GM10266 (cell line): ENCODE data around the gene POLR2L.

Experiments
- DNase-seq: peaks from one replicate; pipeline ENCODE4 v3.0.0; 2012; ENCODE audit errors: extremely low spot score
- TF ChIP-seq, protein P1 (sequence below): IDR thresholded peaks from 2 replicates; pipeline ENCODE4 v1.5.1; 2012; ENCODE audit warnings: mild to moderate bottlenecking, low read depth; ENCODE audit not compliant: control insufficient read depth, insufficient read depth; ENCODE audit errors: missing control alignments

The POLR2L gene

DNA sequence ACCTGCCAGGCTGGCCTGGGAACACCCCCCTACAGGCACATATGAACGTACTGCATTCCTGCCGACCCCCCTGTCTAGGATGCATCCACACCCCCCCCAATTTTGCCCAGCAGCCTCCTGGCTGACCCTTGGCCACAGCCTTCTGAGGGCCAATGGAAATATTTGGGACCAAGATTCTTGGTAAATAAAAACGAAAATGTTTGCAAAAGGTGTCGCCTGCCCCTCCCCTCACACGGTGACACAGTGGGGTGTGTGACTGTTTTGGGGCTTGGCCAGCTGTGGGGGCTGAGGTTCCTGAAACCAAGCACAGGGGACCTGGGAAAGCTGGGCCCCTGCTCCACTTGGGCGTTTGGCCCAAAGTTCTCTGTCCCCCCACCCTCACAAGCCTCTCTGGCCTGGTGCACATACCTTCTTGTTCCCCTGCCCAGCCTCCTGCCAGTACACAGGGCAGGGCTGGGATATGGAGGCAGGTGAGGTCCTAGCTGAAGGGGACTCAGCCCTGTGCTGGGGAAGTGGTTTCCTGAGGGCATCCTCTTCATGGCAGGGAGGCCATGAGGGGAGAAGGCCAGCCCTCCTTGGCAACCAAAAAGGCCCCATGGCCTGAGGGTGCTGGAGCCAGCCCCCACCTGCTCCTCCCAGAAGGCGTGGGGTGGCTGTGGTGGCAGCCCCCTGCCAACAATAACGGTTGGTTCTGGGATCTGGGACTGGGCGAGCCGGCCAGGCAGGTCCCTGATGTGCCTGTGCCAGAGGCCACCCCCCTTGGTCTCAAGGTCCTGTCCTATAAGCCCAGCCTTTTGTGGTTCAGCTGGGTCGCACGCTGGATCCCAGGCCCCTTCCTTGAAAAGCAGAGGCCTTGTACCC, 16.7 kb downstream of the POLR2L start:
- no peak for DNase-seq
- TF ChIP-seq, protein P1, sequence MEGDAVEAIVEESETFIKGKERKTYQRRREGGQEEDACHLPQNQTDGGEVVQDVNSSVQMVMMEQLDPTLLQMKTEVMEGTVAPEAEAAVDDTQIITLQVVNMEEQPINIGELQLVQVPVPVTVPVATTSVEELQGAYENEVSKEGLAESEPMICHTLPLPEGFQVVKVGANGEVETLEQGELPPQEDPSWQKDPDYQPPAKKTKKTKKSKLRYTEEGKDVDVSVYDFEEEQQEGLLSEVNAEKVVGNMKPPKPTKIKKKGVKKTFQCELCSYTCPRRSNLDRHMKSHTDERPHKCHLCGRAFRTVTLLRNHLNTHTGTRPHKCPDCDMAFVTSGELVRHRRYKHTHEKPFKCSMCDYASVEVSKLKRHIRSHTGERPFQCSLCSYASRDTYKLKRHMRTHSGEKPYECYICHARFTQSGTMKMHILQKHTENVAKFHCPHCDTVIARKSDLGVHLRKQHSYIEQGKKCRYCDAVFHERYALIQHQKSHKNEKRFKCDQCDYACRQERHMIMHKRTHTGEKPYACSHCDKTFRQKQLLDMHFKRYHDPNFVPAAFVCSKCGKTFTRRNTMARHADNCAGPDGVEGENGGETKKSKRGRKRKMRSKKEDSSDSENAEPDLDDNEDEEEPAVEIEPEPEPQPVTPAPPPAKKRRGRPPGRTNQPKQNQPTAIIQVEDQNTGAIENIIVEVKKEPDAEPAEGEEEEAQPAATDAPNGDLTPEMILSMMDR, result no peak

DNA sequence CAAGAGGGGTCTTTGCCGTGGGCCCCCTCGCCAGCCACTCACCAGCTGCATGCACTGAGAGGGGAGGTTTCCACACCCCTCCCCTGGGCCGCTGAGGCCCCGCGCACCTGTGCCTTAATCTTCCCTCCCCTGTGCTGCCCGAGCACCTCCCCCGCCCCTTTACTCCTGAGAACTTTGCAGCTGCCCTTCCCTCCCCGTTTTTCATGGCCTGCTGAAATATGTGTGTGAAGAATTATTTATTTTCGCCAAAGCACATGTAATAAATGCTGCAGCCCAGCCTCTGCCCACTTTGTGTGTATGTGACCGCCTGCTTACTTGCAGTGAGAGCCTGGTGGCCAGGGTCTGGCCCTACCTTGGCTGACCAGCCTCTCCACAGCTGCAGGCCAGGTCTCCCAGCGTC, 17.4 kb downstream of the POLR2L start:
- DNase-seq, result no peak
- TF ChIP-seq, protein P1, result no peak

DNA sequence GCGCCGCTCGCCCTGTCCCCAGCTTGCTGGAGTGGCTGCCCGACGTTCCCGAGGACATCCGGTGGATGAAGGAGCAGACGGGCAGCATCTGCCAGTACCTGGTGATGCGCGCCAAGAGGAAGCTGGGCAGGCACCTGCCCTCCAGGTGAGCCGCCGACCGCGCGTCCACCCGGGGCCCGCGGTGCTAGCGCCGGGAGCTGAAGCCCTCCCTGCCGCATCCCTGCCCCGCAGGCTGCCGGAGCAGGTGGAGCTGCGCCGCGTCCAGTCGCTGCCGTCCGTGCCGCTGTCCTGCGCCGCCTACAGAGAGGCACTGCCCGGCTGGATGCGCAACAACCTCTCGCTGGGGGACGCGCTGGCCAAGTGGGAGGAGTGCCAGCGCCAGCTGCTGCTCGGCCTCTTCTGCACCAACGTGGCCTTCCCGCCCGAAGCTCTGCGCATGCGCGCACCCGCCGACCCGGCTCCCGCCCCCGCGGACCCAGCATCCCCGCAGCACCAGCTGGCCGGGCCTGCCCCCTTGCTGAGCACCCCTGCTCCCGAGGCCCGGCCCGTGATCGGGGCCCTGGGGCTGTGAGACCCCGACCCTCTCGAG, 17.9 kb downstream of the POLR2L start:
- TF ChIP-seq, protein P1, result no peak
- DNase-seq, result no peak

DNA sequence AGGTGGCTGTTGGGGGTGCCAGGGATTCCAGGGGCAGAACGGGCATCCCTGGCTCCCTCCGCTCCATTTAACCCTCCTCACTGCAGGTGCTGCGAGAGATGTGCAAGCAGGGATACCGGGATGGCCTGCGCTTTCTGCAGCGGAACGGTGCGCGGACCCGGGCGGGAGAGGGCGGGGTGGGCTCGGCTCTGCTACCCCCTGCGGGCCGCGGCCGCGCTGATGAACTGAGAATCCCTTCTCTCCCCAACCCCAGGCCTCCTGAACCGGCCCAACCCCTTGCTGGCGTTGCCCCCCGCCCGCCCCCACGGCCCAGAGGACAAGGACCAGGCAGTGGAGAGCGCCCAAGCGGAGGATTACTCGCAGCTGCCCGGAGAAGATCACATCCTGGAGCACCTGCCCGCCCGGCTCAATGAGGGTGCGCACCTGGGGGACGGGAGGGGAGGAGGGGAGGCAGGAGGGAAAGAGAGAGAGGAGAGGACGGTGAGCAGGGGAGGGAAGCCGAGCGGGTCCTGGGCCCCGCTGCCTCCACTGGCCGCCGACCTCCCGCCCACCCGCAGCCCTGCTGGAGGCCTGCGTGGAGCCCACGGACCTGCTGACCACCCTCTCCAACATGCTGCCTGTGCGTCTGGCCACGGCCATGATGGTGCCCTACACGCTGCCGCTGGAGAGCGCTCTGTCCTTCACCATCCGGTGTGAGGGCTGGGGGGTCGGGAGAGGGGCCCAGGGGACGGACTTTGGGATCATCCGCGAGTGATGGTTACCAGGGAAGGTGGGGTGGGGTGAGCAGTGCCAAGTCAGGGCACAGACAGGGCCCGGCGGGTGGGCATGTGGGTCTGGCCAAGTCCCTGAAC, 18.7 kb downstream of the POLR2L start:
- DNase-seq, result no peak
- TF ChIP-seq, protein P1, result no peak

DNA sequence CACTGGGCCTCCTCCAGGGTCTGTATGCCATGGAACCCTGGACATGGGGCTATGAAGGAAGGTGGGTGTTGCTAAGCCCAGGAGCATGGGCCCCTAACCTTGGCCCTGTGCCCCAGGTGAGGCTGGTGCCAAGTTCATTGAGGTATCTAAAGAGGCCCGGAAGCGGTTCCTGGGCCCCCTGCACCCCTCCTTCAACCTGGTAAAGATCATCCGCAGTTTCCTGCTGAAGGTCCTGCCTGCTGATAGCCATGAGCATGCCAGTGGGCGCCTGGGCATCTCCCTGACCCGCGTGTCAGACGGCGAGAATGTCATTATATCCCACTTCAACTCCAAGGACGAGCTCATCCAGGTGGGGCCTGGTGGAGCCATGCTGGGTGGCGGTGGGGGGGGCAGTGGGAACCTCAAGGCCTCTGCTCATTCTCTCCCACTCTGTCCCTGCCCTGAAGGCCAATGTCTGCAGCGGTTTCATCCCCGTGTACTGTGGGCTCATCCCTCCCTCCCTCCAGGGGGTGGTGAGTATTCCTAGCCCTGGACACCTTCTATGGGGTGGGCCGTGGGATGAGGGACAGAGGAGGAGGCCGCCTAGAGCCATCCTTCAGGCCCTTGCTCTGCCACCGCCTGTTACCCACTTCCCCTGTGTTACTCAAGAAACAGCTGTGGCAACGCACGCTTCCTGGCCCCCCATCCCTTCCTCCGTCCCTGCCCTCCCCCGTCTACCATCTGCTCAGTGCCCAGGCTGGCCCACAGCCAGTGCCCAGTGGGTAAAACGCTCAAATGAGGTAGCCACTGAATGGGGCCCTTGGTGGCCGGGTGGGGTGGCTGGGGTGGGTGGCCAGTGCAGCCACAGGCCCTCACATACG, 20.6 kb downstream of the POLR2L start:
- DNase-seq, result no peak
- TF ChIP-seq, protein P1, result no peak

DNA sequence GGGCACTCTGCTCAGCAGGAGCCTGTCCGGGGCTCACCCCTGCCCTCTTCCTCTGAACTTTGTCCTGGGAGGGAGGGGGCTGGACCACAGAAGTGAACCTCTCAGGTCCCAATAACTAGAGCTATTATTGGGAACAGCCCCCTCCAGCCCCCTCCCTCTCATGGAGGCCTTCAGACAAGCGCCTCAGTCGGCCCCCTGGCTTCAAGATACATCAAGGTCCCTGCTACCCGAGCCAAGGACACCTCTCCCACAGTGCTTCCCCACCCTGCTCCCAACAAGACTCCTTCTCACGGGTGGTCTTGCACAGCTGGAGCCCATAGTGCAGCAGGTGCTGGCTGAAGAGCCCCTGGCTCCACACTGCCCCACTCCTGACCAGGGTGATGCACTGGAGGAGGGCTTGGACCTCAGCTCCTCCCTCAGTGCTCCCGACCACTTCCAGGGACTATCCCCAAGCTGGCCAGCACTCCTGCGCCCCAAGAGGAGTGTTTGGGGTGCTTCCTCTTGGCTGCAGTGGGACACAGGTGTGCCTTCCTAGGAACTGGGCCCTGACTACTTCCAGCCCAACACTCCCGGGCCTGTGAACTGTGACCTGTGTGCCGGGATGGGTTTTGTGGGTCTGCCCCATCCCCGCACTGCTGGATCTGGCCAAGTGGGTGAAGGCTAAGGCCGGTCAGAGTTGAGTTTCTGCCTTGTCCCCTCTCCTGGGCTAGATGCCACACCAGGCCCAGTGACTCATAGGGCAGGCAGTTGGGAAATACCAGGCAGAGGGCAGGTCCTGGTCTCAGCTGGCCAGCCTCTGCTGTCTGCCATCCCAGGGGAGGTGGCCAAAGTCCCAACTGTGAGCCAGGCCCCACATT, 21.4 kb downstream of the POLR2L start:
- no peak for DNase-seq
- TF ChIP-seq, protein P1, result no peak
